ENCODE data around the gene P2RX6.
"Not testable (repeated sequence)": the region's sequence is repeated elsewhere in the genome, so short reads cannot be mapped to it uniquely, and the experiment has no call there.

Gene P2RX6

DNA sequence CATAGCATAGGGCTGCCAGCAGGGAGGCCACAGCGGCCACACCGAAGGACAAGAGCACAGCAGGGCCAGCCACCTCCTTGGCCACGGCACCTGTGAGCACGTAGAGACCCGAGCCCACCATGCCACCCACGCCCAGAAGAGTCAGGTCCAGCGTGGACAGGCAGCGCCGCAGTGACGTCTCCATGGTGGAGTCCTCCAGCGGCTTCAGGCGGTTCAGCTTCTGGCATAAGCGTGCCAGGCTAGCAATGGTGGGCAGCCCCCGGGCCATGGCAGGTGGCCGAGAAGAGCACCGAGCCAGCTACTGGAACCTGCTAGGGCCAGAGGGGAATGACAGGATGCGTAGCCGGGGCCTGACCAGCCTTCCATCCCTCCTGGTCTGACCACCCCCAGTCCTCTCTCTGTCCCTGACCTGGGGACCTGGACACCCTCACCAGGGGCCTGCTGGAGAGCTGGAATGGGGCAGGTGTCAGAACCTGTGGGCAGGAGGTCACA, 16.6 kb downstream of the P2RX6 start:
- DNase-seq (ENCODE audit: low read depth) = no peak

DNA sequence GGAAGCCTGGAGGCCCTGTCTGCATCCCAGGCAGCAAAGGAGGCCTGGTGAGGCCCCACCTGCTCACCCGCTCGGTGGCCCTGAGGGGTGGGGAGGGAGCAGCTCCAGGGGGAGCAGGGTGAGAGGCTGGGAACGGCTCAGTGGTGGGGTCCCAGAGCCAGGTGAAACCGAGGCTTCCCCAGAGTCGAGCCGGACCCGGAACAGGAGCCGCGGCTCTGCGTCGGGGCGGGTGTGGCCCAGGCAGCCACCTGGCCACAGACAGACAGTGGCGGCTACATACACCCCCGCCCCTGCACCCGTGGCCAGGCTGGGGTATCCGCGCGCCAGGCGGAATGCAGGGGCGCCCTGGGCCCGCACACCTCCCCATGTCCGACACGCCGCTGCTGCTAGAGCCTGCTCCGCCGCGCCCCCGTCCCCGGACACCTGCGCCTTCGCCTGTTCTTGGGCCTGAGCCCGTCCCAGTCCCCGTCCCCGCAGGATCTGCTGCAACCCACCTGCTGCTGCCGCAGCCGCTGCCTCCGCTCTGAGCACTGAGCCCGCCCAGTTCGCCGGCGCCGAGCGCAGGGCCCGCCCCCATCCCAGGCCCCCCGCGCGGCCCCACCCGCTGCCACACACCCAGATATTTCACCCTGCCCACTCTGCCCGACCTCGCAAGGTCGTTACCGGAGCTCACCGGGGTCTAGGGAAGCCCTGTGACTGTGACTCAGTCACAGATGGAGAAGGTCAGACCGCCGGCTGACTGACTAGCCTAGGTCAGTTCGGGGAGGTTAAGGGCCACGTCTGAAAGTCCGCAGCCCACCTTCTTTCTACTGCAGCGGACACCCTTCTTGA, 17.3 kb downstream of the P2RX6 start, which contains the start of gene SLC7A4:
Gene SLC7A4 (minus strand): TSS at position 525 of the 831 bp plus-strand sequence. CDS start 749 bp downstream, outside the sequence.
- DNase-seq (ENCODE audit: low read depth) = no peak

DNA sequence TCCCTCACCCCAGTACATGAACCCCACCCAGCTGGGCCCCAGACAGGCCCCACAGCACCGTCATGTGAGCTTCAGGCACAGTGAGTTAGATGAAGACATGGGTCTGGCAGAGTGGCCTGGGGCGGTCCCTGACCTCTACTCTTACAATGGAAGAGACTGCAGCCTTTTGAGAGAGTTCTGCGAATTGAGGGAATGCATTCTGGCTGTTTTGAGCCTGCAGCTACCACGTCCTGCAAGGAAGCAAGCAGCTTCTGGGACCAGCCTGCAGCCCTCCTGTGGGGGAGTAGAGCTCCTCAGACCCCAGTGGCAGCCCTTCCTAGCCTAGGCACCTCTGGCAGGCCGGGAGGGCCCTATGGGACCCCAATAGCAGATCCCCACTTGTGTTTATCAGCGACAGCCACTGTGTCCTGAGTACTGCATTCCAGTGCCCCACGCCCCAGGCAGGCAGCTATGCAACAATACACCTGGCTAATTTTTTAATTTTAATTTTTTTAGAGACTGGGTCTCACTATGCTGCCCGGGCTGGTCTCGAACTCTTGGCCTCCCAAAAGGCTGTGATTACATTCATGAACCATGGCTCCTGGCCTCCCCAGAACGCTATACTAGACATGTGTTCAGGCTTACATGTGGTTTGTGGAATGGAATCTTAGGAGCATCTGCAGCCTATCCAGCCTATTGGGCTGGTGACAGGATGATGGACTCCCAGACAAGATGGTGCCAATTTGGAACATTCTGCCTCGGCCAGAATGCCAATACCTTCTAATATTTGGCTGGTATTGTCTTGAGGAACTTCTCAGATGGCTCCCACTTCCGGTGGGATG, 18.1 kb downstream of the P2RX6 start:
- no peak for DNase-seq (ENCODE audit: low read depth)

- no peak for DNase-seq (ENCODE audit: low read depth)
These were observed 18.9 kb downstream of the P2RX6 start for GRCh38 chr22:21033895-21034294.

DNA sequence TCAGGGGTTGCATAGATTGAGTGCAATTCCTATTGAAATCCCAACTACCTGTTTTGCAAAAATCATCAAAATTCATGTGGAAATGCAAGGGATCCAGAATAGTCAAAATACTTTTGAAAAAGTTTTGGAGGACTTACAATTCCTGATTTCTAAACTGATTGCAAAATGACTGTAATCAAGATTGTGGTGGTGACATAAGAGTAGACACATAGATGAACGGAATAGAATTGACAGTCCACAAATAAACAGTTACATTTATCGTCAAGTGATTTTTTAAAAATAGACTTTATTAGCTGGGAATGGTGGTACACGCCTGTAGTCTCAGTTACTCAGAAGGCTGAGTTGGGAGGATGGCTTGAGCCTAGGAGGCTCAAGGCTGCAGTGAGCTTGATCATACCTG, 20.0 kb downstream of the P2RX6 start:
- no peak for DNase-seq (ENCODE audit: low read depth)

- no peak for DNase-seq (ENCODE audit: low read depth)
These were observed 23.4 kb downstream of the P2RX6 start for GRCh38 chr22:21038405-21038804.

- not testable (repeated sequence) for DNase-seq (ENCODE audit: low read depth)
These were observed 24.2 kb downstream of the P2RX6 start for GRCh38 chr22:21039158-21039557.

GRCh38 chr22:21041937-21042336, 27.0 kb downstream of the P2RX6 start:
- DNase-seq (ENCODE audit: low read depth) = no peak

DNA sequence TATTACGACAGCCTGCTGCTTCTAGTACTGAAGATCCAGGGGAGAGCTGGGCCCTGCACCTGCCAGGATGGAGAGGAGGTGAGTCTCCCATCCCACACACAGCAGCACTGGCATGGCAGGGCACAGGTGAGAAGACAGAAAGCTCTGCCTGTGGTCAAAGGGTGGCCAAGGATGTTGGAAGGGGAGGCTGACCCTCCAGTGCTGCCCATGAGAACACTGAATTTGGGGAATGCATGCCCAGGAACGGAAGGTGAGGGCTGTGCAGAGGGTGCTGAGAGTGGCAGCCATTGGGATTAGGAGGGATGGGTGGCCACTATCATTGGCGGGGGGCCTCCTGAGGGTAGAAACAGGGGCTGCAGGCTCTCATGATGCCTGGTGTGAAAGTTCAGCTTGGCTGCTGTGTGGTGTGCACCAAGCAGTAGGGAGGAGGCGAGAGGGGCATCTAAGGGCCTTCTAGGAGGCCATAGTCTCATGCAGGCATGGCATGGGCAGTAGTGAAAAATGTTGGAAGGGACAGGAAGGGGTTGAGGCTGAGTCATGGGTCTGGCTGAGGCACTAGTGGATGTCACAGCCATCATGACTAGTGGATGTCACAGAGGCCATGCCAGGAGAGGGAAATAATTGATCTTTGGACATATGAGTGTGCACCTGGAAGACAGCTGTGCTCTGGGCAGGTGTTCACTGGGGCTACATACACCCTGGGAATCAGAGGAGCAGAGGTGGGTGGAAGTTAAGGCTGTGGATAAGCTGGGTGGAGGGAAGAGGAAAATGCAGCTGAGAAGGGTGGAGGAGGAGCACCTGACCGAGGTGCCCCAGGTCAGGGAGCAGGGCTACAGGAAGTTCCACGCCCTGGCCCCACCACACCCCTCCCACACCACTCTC, 28.3 kb downstream of the P2RX6 start:
- DNase-seq (ENCODE audit: low read depth) = no peak

DNA sequence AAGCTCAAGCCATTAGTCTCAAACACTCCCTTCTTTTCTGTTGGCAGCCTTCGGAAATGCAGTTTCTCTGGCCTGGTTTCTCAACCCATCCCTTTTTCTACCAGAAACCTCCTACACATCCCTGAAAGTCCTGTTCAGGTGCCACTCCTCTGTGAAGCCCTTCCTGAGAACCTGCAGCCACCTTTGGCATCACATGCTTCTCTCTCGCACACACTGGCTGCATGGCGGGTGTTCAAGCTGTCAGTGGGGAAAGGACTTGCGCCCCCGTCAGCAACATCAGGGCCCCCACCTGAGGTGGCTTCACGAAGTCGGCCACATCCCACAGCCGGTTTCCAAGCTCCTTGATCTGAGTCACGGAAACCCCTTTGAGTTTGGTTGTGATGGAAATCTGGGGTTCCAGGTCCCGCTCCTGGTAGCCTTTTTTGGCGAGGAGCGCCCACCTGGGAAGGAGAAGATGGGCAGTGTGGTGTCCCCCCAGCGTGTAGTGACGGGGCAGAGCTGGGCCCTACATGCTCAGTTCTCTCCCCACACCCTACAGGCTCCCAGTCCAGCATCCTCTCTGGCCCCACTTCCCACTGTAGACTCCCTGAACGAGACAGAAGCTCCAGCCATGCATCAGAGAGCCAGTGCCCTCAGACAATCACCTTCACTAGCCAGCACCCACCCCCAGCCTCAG, 29.0 kb downstream of the P2RX6 start:
- no peak for DNase-seq (ENCODE audit: low read depth)

DNA sequence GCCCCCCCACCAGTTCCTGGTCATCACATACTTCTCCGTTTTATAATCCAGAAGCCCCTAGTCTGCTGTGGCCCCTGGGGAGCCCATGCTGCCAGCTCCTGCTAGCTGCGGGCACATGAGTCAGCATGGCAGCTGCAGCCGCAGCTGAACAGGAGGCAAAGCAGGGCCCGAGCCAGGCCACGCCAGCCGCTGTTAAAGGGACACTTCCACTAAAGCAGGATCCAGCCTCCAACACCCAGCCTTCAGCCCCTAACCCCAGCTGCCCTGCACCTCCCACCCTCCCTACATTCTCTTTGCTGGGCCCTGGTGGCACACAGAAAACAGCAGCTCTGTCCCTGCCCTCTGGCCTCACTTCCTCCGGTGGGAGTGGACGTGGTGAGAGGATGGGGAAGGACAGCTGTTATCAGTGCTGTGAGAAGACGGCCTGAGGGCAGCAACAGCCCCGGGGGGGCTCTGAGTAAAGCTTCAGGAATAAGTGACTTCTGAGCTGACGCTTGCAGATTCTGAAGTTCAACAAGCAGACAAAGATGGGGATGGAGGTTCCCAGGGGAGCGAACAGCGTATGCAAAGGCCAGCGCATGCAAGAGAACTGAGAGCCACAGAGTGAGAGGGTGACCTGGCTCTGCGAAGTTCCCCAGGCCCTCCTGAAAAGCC, 30.1 kb downstream of the P2RX6 start:
- no peak for DNase-seq (ENCODE audit: low read depth)

DNA sequence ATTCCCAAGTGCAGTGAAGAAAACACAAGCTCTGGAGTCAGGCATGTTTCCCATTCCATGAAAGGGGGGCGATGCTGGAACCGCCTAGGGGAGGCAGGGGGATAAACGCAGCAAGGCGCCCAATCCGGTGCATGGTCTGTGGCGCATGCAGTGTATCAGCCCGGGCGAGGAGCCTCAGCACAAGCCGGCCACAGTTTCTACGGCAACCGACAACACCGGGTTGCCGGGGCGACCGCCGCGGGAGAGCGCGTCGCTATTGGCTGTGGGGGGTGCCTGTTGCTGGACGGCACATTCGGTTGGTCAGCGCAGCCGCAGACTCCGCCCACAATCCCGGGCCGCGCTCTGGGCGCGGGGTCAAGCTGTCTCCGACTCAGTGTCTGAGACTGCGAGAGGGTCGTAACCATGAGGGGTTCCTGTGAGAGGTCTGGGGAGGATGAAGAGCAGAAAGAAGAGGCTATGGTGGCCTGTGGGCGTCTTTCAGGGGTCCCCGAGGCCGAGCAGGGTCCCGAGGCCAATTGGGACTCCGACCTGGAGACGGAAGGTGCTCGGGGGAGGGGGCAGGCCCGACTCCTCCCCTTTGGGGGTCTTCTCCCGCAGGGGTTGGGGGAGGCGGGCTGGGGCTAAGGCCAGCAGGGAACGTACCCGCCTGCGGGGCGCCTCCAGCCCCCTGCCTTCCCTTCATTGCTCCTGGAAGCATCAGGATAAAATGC, 30.8 kb downstream of the P2RX6 start, which contains the start of gene LRRC74B:
Gene LRRC74B (plus strand): TSS at position 362 of the 710 bp plus-strand sequence. CDS start 41 bp downstream, at position 403.
- peak; percentile 56 for DNase-seq (ENCODE audit: low read depth)

DNA sequence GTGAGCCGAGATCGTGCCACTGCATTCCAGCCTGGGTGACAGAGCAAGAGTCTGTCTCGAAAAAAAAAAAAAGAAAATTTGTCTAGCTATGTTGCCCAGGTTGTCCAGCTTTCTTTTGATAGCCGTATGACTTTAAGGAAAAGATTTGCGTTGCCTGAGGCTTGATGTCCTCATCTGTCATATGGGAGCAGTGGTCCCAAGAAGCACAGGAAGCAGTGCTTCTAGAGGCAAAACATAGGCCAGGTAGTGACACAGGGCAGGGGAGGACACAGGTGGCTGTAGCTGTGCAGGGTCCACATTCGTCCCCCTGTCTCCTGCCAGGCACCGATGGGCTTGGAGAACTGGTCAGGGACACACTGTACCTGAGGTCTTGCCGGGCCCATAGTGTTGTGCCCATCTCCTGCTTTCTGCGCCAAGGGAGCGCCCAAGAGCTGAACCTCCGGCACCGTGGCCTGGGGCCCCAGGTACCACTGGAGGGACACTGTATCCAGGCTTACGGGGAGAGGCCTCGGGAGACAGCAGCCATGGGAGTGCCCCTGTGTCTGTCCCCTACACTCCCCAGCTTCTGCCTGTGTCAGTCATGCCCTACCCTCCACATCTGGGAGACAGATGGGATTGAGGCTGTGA, 32.2 kb downstream of the P2RX6 start:
- no peak for DNase-seq (ENCODE audit: low read depth)

- no peak for DNase-seq (ENCODE audit: low read depth)
These were observed 32.8 kb downstream of the P2RX6 start for GRCh38 chr22:21047730-21048129.

DNA sequence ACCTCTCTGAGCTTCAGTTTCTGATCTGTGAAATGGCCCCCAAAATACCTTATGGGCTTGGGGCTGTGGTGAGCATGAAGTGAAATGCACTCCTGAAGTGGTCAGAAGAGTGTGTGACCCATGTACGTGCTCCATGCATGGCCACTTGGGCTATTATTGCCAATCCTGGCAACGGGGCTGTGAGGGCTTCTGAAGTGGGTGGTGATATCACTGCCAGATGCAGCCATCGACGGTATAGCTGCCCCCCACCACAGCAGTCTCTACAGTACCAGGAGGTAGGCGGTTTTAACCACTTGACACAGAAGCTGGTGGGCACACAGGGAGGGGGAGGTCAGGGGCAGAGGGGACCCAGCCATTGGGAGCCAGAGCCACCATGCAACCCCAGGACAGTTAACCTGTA, 33.5 kb downstream of the P2RX6 start:
- not testable (repeated sequence) for DNase-seq (ENCODE audit: low read depth)

DNA sequence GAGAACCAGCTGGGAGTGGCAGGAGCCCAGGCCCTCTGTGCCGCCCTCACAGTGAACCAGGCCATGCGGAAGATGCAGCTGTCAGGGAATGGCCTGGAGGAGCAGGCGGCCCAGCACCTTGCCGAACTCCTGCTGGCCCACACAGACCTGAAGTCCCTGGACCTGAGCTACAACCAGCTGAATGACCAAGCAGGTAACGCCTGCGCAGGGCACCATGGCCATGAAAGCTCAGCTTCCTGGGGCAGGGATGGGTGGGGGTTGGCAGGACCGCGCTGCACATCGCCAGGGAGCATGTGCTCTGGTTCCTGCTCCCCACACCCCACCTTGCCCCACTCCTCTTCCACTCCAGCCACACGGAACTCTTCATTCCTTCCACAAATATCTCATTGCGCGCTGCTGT, 34.0 kb downstream of the P2RX6 start:
- DNase-seq (ENCODE audit: low read depth) = not testable (repeated sequence)

DNA sequence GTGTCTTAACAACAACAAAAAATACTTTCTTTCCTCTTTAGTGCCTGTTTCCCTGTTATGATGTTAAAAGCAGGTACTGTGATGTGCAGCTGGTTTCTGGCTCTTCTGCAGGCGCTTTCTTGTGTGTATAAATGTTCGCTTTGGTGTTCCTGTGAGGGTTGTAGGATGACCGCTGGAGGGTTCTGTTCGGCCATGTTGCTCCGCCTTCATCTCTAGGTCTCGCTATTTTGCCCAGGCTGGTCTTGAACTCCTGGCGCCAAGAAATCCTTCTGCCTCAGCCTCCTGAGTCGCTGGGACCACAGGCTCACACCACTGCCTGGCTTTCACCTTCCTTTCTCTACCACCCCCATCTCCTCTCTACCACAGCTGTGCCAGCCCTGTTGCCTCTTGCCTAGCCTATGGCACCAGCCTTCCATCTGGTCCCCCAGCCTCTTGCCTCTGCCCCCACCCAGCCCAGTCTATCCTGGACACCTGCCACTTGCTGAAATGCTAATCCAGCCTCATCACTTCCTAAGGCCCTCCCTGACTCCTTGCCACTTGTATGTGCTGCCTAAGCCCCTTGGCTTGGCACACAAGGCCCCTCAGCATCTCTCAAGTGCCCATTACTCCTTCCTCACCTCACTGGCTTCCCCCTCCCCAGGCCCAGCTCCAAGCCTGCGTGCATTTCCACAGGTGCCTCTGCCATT, 36.3 kb downstream of the P2RX6 start:
- no peak for DNase-seq (ENCODE audit: low read depth)

DNA sequence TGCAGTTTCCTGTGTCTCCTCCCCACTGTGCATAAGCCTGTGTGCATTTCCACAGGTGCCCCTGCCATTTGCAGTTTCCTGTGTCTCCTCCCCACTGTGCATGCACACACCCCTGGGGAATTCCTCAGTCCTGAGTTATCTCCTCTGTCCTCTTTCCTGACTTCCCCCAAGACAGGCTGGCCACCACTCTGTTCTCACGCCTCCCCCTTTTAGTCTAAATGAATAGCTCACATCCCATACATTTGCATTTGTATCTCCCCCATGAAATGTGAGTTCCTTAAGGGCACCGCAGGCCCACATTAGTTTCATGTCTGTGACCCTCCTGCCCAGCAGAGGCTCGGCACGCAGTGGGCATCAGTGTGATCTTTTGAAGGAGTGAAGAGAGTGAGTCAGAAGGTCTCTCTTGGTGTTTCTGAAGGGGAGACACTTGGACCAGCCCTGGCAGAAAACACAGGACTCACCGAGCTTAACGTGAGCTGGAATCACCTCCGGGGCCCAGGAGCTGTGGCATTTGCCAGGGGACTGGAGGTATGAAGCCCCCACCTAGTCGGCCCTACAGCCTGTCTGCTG, 37.0 kb downstream of the P2RX6 start:
- DNase-seq (ENCODE audit: low read depth) = no peak

Measured in activated T-helper 9 cell treated with anti-CD3 and anti-CD28 coated beads, Interleukin-2, amount 50 U/mL, for 16 hours (primary cell).